ENCODE results near the gene AP1M1.

DNA sequence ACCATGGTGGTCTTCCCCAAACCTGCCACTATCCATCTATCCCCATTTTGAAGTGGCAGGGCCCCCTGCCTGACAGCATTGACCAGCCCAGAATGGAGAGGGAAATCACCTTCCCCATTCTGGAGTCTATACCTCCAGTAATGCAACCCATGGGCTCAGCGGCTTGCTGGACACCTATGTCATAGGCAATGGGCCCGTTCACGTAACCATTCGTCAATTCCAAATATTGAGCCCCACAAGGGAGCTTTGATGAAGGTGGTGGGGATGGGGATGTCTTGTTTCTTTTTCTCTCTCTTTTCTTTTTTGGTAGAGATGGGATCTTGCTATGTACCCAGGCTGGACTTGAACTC lies 63.1 kb downstream of the AP1M1 start:
- TF ChIP-seq, protein P1, sequence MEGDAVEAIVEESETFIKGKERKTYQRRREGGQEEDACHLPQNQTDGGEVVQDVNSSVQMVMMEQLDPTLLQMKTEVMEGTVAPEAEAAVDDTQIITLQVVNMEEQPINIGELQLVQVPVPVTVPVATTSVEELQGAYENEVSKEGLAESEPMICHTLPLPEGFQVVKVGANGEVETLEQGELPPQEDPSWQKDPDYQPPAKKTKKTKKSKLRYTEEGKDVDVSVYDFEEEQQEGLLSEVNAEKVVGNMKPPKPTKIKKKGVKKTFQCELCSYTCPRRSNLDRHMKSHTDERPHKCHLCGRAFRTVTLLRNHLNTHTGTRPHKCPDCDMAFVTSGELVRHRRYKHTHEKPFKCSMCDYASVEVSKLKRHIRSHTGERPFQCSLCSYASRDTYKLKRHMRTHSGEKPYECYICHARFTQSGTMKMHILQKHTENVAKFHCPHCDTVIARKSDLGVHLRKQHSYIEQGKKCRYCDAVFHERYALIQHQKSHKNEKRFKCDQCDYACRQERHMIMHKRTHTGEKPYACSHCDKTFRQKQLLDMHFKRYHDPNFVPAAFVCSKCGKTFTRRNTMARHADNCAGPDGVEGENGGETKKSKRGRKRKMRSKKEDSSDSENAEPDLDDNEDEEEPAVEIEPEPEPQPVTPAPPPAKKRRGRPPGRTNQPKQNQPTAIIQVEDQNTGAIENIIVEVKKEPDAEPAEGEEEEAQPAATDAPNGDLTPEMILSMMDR (IDR thresholded peaks at IDR 0.05), result no peak
- no peak for TF ChIP-seq POLR2A (IDR thresholded peaks at IDR 0.05)

Data from uterus (tissue), 2 donors.